ENCODE data around the gene BRWD1.

Gene BRWD1

DNA sequence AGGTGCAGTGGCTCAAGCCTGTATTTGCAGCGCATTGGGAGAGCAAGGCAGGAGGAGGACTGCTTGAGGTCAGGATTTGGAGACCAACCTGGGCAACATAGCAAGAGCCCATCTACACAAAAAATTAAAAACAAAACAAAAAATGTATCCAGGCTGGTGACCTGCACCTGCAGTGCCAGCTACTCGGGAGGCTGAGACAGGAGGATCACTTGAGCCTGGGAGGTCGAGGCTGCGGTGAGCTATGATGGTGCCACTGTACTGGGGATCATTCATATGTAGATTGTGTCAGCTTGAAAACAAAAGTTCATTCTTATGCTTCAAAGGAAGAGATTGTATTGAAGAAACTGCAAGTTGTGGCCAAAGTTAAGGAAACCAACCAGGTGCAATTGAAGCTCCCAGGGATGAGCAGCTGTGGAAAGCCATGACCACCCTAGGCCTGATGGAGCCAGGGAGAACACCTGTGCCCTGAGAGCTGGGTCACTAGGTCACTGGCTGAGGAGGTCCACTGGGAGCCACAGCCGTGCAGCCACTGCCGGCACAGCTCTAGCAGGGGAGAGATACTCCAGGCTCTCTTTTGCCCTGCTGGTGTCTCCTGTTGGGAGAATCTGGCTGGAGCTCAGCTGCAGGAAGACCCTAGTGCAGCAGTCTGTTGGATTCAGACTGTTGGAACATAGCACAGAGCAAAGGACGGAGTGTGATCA lies 13.3 kb upstream of the BRWD1 start:
- DNase-seq = no peak

DNA sequence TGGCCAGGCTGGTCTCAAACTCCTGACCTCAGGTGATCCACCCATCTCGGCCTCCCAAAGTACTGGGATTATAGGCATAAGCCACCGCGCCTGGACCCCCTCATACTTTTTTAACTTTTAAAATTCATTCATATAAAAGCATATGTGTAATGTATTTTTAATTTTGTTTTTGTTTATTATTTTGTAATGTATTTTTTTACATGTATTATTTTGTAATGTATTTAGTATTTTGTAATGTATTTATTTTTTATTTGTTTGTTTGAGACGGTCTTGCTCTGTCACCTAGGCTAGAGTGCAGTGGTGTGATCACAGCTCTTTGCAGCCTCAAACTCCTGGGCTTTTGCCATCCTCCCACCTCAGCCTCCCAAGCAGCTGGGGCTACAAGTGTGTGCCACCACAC lies 12.0 kb upstream of the BRWD1 start:
- DNase-seq = no peak

DNA sequence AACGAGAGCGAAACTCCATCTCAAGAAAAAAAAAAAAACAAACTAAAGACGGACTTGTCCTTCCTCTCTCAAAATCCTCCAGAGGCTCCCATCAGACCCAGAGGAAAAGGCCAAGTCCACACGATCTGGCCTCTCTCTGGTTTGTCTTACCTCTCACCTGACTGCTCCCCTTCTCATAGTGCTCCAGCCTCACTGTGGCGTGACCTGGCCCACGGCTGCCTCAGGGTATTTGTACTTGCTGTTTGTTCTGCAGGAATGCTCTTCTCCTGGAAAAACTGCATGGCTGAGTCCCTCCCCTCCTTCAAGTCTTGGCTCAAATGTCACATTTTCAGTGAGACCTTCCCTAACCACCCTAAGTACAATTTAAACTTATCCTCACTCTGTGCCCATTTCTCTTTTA lies 8.0 kb upstream of the BRWD1 start:
- DNase-seq = no peak

DNA sequence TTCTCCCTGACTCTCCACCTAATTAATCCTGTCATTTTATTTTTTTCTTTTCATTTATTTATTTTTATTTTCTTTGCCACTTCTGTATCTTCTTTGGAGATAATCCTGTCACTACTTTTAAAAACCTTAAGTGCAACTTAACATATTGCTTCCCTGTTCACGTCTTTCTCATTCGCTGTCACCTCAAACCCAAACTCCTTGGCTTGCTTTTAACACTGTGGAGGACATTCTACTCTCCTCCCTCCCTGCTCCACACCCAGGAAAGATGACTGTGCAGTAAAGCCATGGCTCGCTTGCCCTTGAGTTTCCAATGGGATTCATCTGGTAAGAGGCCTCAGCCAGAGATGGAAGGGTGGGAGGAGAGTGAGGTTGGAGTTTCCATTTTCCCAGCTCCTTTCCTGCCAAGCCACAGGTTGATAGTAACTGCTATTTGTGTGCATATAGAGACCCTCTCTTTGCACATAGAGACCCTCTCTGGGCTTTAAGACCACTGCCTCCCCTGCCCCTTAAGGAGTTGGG lies 6.4 kb upstream of the BRWD1 start:
- DNase-seq = no peak

DNA sequence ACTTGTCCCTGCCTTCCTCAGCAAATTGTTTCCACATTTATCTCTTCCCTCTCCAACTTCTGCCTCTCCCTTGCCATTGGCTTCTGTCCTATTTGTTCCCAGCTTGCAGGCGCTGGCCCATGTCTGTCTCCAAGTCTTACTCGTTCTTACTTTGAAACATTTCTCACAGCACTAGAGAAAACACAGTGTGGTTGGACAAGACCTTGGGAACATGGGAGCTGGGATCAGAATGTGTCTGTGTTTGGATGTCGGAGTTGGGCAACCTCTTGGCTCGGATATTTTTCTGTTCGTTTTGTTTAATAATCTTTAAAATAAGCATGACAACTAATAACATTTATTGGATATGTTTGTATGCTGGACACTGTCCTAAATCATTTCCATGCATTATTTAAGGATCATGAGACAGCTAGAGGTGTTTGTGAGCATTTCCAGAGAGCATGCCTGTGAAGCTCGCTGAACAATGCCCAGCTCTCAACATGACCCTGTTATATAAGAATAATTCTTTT lies 5.9 kb upstream of the BRWD1 start:
- DNase-seq = no peak

DNA sequence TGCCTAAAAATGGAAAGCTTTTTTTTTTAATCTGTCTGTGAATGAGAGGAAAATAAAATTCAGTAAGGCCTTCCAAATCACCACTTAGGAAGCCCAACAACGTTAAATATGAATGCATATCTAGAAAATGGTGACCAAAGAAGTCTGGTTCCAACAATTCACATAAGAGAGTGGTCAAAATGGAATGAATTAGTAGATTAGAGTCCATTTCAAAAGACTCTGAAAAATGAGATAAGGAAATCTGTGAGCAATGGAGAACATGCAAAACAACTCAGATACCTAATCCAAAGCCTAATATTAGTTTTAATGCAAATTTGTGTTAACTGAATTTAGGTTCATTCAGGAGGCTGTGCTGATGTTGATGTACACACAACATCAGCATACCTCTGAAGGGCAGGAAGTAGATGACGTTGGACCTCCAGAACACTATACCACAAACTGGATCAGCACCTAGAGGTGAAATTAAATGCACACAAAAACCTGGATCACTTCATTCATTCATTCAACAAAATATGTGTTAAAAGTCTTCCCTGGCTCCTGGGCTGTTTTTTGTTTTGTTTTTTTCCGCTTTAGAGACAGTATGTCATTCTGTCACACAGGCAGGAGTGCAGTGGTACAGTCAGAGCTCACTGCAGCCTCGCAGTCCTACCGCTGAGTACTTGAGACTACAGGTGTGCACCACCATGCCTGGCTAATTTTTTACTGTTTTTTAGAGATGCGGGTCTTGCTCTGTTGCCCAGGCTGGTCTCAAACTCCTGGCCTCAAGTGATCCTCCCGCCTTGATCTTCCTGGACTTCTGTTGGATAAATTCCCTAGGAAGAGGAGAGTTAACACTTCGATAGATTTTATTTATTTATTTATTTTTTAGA lies 4.9 kb upstream of the BRWD1 start:
- DNase-seq = no peak

DNA sequence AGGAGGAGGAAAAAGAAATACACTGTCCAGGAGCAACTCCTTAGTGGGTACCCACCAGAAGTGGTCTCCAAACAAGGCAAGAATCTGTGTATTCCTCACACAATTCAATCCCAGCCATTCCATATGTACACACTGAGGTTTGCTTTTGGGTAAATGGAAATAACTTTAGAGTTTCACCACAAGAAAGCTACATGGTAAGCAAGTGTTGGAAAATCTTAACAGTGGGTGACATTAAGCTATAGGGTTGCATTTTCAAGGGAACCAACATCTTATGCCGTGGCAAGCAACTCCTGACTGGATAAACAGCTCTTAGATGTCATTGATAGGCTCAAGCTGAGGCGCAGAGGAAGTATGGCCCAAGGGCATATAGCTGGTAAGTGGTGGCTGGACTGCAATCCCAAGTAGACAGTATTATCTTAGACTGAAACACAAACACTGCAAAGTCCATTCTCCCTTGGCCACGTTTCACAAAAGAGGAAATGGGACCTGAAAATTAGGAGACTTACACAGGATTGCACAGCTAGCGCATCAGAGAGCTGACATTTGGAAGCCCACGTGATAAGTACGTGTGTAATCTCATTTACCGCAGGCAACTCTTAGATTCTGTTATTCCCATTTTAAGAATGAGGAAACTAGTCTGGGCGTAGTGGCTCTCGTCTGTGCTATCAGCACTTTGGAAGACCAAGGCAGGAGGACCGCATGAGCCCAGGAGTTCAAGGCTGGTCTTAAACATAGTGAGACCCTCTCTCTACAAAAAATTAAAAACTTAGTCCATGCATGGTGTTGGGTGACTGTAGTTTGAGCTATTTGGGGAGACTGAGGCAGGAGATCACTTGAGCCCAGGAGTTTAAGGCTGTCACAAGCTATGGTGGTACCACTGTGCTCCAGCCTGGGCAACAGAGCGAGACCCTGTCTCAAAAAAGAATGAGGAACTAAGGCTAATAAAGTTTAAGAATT lies 4.0 kb upstream of the BRWD1 start:
- no peak for DNase-seq

DNA sequence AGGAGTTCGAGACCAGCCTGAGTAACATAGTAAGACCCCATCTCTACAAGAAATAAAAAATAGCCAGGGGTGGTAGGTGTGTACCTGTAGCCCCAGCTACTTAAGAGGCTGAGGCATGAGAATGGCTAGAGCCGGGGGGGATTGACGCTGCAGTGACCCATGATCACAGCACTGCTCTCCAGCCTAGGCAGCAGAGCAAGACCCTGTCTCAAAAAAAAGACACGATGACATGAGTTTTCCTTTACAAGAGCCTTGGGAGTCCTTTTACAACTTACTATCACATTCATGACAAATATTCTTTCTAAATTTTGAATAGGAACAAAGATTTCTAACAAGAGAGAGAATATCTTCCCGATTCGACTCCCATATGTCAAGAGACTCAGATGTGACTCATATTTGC lies 3.3 kb upstream of the BRWD1 start:
- no peak for DNase-seq

DNA sequence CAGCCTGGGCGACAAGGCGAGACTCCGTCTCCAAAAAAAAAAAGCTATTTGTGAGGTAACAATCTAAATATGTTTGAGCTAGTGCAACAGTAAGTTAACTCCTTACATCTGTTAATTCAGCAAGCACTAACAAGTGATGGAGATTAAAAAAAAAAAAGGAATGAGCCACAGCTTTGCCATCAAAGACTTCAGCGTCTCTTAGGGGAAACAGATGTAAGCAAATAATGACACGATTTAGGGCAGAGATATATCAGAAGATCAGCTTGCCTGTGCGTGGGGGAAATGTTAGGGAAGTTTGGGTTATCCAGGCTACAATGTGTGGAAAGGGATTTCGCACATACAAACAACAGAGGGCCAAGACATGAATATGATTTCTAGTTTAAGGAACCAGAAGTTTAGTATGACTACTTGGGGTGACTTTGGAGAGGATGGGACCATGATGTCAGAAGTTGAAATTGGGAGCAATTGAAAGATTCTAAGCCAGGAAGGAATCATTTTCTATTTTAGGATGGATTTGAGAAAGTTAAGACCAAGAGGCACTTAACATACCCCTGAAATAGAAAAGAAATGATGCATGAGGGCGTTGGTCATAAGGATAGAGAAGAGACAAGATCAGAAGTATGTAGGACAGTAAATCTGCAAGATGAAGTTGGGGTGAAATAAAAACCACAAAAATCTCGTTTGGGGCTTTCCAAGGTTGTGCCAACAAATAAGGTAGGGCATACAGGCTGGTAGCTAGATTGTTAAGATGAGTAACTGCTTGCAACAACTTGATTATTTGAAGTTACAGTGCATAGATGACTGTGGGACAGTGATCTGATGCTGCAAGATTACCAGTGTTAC lies 2.4 kb upstream of the BRWD1 start:
- DNase-seq = peak; percentile 45

DNA sequence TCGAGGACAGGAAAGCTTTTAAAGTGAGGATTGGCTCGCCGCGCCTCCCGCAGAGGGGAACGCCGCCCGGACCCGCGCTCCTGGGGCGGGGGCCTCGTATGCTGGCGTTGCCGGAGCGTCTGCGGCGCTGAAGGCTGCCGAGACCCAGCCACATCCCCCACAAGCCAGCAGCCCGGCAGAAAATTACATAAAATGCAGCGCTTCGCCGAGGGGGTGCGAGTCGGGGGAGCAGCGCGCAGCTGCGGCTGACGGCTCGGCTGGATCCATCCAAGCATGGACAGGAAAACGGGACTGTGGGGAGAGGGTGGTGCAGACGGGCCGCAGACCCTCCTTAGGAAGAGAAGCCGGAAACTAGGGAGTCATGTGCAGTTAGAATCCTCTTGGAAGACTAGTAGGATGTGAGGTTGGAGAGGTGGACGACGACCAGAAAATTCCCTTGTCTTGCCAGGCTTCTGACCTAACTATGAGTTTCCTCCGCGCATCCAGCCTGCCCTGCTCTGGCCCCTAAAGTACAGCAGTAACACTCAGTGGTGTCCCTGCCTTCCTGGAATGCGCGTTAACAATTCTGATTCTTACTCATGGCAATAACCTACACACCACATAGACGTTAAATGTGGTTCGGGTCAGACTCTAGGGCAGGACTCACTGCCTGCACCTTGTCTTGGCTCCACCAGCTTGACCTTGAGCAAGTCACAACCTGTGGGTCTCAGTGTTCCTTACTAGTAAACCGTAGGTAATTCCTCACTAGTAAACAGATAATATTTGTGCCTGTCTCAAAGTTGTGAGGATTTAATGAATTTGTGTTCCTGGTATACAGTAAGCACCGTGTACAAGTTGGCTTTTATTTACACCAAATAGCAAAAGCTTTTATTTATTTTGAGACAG lies 953 bp upstream of the BRWD1 start:
- peak; percentile 47 for DNase-seq

DNA sequence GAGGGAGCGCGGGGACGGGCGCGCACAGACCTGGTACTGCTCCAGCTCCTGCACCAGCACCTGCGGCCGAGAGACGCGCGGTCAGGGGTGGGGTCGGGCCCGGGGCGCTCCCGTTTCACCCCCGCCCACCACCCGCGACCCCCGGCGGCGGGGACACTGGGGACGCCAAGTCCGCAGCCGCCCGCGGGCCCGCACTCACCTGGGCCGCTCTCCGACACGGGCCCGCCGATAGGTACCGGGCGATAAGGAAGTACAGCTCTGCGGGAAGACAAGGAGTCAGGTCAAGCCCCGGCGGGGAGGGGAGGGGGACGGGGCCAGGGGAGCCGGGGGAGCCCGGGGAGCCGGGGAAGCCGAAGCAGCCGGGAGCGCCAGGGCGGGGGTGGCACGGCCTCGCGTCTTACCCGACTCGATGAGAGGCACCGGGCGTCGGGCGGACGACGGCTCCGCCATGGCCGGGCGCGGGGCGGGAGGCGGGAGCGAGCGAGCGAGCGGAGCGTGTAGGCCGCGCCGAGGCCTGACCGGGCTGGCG lies 326 bp downstream of the BRWD1 start:
- DNase-seq = no peak

DNA sequence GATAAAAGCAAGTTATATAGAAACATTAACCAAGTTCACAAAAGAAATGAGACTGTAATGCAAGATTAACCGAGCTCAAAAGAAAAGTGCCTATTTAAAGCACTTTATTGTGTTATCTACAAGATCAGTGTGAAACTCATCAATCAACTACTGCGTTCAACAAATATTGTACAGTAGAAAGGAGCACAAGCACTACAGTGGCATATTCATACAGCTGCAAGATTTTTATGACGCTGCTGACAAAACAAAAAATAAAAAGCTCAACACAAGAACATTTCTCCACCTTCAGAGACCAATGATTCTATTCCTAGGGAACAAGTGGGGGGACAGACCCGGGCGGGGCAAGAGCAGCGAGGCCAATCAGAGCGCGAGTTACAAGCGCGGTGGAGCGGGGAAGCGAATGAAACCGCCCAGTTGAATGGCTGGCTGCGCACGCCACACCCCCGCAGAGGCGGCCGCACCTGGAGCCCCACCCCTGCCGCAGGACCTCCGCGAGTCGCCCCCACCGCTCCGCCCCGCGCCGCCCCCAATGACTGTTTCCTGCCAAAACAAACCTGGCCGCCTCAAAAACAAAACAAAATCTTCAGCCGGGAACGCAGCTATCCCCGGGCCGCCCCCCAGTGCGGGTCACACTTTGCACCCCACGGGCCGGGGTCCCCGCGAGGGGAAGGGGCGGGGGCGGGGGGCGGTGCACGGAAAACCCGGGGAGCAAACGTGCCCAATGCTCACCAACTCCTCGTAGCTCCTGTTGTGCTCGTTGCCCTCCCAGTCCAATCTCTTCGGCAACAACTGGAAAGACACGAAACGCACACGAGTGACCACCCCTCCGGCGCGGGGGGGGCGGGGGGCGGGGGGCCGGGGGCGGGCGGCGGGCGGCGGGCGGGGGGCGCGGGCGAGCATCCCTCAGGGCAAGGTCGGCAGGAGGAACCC lies 1.1 kb downstream of the BRWD1 start:
- peak; percentile 94 for DNase-seq

DNA sequence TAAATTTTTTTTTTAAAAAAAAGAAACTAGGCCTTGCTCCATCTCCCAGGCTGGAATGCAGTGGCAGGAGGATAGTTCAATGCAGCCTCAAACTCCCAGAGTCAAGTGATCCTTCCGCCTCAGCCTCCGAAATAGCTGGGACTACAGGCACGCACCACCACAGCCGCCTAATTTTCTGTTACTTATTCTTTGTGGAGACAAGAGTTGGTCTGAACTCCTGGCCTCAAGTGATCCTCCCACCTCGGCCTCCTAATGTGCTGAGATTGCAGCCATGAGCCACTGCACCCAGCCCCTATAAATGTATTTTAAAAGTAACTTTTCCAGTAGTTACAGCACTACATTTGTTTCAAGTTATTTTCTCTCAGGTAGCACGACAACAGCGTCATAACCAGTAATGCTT lies 2.3 kb downstream of the BRWD1 start:
- DNase-seq = no peak

DNA sequence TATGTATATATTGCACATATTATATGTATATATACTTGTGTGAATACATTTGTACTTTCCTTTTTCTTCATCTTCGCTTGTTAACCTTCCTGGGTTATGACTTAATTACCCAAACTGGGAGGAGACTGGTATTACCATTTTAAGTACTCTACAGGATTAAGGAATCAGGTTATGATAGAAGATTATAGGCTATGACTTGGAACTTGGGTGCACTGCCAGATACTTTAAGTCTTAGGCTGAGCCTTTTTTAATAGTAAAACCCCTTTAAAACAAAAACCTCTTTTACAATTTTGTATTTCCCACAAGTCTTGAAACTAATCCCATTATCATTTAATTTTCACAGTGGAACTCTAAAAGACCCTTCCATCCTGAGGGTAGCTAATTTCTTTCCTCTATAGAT lies 6.0 kb downstream of the BRWD1 start:
- DNase-seq = no peak

DNA sequence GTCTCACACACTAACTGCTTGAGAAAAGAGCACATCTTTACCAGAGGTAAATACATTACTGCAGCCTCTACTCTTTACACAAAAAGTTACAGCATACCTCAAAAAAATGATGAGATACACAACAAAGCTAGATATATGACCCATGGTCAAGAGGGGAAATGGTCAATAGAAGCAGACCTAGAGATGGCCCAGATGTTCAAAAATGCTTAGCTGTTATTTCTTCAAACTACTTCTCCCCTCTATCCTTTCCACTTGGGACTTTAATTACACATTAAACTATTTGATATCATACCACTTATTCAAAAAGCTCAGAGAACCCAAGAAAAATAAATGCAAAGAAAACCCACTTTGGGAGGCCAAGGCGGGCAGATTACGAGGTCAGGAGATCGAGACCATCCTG lies 12.8 kb downstream of the BRWD1 start:
- no peak for DNase-seq

DNA sequence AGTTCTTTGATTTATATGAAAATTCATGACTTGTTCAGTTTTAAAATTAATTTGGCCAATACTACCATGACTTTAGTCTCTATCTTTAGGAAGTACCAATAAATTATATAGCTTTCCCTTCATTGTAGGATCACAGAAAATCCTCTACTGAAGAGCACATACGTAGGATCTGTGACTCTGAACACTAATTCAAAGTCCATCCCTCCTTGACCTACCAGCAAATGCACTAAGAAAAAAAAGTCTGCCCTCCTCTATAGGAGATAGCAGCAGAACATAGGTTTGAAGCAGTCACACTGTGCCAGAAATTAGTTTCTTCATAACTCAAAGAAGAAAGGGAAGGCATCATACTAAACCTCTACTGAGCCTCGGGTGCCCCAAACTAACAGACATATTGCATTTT lies 16.5 kb downstream of the BRWD1 start:
- DNase-seq = no peak

DNA sequence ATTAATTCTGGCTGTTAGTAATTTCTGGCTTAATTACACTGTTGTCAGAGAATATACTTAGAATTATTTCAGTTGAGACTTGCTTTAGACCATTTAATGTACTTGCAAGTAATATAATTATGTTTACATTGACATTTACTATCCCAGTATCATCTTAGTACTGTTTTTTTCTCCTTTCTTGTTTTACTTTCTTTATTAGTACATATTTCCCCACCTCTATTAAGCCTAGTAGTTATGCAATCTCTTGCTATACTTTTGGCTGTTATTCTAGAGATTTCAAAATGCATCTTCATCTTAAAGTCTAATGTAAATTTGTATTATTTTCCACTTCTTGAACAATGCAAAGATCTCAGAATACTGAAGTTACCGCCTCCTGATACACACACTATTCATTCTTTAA lies 24.4 kb downstream of the BRWD1 start:
- DNase-seq = no peak

DNA sequence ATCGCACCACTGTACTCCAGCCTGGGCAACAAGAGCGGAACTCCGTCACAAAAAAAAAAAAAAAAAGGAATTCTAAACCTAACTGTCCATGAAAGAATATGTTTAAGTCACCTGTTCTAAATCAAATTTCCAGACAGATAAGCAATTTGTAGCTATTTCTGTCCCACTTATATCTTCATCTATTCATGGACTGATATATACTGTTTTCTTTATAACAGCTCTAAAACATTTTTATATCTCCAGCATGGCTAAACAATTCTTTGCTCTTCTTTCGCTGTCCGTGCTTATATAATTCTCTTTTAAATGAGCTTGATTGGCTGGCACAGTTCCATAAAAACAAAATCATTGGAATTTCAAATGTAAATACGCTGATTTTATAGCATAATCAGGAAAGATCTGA lies 30.5 kb downstream of the BRWD1 start:
- no peak for DNase-seq

DNA sequence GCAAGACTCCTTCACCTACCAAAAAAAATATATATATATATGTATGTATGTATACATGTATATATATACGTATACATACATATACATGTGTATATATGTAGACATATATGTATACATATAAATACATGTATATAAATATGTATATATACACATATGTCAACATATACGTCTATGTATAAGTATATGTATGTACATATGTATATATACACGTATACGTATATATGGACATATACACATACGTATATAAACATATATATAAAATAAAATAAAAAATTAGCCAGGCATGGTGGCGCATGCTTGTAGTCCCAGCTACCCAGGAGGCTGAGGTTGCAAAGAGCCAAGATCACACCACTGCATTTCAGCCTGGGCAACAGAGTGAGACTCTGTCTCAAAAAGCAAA lies 31.6 kb downstream of the BRWD1 start:
- DNase-seq = no peak
